GM12874 (cell line): ENCODE data around the gene GTF2IRD1.

Source experiments
- TF ChIP-seq, protein P1 (sequence below): IDR thresholded peaks from 2 replicates; pipeline ENCODE4 v1.5.1; 2011; ENCODE audit warnings: low read depth, mild to moderate bottlenecking, control low read depth, low read length, moderate library complexity; ENCODE audit not compliant: insufficient read depth

Gene GTF2IRD1

GRCh38 chr7:74470504-74470903 is 16.8 kb downstream of the GTF2IRD1 start:
- TF ChIP-seq, protein P1, sequence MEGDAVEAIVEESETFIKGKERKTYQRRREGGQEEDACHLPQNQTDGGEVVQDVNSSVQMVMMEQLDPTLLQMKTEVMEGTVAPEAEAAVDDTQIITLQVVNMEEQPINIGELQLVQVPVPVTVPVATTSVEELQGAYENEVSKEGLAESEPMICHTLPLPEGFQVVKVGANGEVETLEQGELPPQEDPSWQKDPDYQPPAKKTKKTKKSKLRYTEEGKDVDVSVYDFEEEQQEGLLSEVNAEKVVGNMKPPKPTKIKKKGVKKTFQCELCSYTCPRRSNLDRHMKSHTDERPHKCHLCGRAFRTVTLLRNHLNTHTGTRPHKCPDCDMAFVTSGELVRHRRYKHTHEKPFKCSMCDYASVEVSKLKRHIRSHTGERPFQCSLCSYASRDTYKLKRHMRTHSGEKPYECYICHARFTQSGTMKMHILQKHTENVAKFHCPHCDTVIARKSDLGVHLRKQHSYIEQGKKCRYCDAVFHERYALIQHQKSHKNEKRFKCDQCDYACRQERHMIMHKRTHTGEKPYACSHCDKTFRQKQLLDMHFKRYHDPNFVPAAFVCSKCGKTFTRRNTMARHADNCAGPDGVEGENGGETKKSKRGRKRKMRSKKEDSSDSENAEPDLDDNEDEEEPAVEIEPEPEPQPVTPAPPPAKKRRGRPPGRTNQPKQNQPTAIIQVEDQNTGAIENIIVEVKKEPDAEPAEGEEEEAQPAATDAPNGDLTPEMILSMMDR: no peak

DNA sequence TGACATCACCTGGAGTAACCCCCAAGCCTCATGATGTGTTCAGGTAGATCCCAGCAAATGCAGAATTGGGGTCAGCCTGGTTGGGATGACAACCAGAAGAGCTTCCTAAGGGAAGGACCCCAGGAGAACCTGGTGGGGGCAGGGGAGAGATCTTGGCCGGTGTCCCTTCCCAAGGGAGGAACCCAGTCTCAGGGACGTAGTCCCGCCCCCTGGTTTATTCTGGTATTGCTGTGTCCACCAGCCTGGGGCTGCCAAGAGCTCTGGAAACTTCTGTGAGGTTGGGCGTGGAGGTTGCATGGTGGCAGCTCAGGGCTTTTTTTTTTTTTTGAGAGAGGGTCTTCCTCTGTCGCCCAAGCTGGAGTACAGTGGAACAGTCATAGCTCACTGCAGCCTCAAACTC is 19.4 kb downstream of the GTF2IRD1 start:
- TF ChIP-seq, protein P1: no peak

DNA sequence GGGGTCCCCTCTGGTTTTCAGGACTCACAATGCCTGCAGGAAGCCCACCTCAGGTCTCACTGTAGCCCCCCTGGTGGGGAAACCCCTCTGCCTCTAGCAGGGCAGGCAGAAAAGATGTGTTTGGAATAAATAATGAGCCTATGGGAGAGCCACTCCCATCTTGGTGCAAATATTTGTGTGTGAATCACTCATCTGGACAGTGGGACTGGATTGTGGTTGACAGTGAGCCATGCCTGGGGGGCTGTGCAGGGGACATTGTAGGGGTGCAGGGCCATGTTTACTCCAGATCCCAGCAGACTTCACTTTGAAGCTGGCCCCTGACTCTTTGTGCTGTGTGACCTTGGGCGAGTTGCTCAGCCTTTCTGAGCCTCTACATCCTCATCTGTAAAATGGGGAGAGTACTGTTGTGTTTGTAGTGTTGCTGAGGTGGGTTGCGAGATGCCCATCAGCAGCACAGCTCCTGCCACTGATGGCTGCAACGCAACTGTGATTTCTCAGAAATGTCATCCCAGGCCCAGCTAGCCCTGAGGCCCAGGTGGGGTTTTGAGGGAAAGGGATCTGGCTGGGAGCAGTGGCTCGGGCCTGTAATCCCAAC is 20.7 kb downstream of the GTF2IRD1 start:
- TF ChIP-seq, protein P1: no peak

- TF ChIP-seq, protein P1: no peak
These were observed 21.7 kb downstream of the GTF2IRD1 start for GRCh38 chr7:74475243-74475986.

GRCh38 chr7:74475987-74476350 is 22.3 kb downstream of the GTF2IRD1 start:
- TF ChIP-seq, protein P1: no peak

DNA sequence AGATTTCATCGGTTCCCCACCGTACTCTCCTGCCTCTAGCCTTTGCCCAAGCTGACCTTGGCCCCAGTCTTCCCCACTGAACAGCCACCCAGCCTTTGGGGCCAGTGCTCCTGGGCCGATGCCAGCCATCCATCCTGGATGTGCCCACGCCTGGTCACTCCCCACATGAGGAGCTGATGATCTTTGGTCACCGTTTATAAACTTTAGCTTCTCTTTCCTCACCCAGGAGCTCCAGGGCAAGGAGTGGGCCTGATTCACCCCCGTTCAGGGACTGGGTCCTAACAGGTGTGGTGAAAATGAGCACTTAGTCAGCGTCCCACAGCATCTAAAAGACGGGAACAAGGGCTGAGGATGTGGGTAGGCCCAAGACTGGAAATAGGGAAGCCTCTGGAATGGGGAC is 22.9 kb downstream of the GTF2IRD1 start:
- TF ChIP-seq, protein P1: no peak

DNA sequence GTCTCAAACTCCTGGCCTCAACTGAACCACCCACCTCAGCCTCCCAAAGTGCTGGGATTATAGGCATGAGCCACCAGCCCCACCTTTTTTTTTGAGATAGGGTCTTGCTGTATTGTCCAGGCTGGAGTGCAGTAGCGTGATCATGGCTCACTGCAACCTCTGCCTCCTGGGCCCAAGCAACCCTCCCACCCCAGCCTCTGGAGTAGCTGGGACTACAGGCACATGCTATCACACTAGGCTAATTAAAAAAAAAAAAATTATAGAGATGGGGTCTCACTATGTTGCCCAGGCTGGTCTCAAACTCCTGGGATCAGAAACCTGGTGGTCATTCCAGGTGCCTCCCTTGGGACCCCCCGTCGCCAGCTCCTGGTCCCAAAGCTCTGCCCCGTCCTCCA is 25.0 kb downstream of the GTF2IRD1 start:
- TF ChIP-seq, protein P1: no peak
